Karpas-422 (cell line): Measurements from ENCODE around the gene CDK15. TPM values are rescaled to one million over a fixed set of nuclear protein-coding genes. Genes with fewer than 3 reads are reported as not detected.

Experiments used
- DNase-seq: peaks from one replicate; pipeline ENCODE4 v3.0.0-alpha.2; 2015
- H2AFZ ChIP-seq: fragments of 200-600 bp; sonication (generic); 2 replicates; pipeline ENCODE4 v1.6.1; 2014; ENCODE audit warnings: antibody characterized with exemption, low read length, mixed read lengths
- H3K27ac ChIP-seq: fragments of 200-600 bp; sonication (generic); 2 replicates; pipeline ENCODE4 v1.5.1; 2014; ENCODE audit warnings: mild to moderate bottlenecking, low read length, moderate library complexity
- H3K27me3 ChIP-seq: fragments of 200-600 bp; sonication (generic); 2 replicates; pipeline ENCODE4 v1.6.1; 2014; ENCODE audit warnings: low read length, mixed read lengths
- H3K36me3 ChIP-seq: fragments of 200-600 bp; sonication (generic); 2 replicates; pipeline ENCODE4 v1.6.1; 2014; ENCODE audit warnings: low read length, mixed read lengths; ENCODE audit not compliant: insufficient read depth
- H3K4me1 ChIP-seq: fragments of 200-600 bp; sonication (generic); 2 replicates; pipeline ENCODE4 v1.6.1; 2014; ENCODE audit warnings: mild to moderate bottlenecking, low read length, mixed read lengths
- H3K4me2 ChIP-seq: fragments of 200-600 bp; sonication (generic); 2 replicates; pipeline ENCODE4 v1.6.1; 2014; ENCODE audit warnings: low read length, low read depth, mild to moderate bottlenecking; ENCODE audit not compliant: poor library complexity, severe bottlenecking
- H3K4me3 ChIP-seq: fragments of 200-600 bp; sonication (generic); 2 replicates; pipeline ENCODE4 v1.5.1; 2014; ENCODE audit warnings: mild to moderate bottlenecking, antibody characterized with exemption, low read length, mixed read lengths
- H3K79me2 ChIP-seq: fragments of 200-600 bp; sonication (generic); 2 replicates; pipeline ENCODE4 v1.6.1; 2014; ENCODE audit warnings: mild to moderate bottlenecking, low read length, mixed read lengths
- H3K9ac ChIP-seq: fragments of 200-600 bp; sonication (generic); 2 replicates; pipeline ENCODE4 v1.6.0; 2014; ENCODE audit warnings: low read length
- H3K9me2 ChIP-seq: fragments of 200-600 bp; sonication (generic), shearing (Covaris generic); replicated peaks from 2 replicates; pipeline ENCODE4 v1.6.0; 2014; ENCODE audit warnings: mild to moderate bottlenecking, low read length, moderate library complexity; ENCODE audit not compliant: insufficient read depth
- H3K9me3 ChIP-seq: fragments of 300-700, 200-600 bp; sonication (generic); 2 replicates; pipeline ENCODE4 v1.6.1; 2014; ENCODE audit warnings: low read length, mixed read lengths
- H4K20me1 ChIP-seq: fragments of 200-600 bp; sonication (generic); 2 replicates; pipeline ENCODE4 v1.6.1; 2014; ENCODE audit warnings: mild to moderate bottlenecking, antibody characterized with exemption, low read length, low read depth; ENCODE audit not compliant: insufficient read depth
- total RNA-seq: library from RNA; depleted of rRNA; stranded (reverse); fragments of >200 nt; shearing (Covaris generic); gene quantifications from 2 replicates; pipeline ENCODE4 v1.2.3, GENCODE V29; 2014; ENCODE audit warnings: low replicate concordance

The CDK15 gene
- total RNA-seq, 1 experiment from 2014 or later: not detected

- Histone ChIP-seq H3K27me3 (no peaks in the 10 kb centered on the region), H4K20me1 (no peaks in the 10 kb centered on the region), H2AFZ (peak overlapping the region; percentile 81), H3K4me2 (peak overlapping the region; percentile 91), H3K9me2 (no peaks in the 10 kb centered on the region), H3K36me3 (no peaks in the 10 kb centered on the region), H3K27ac (peak overlapping the region; percentile 50), H3K79me2 (no peaks in the 10 kb centered on the region), H3K9me3 (no peaks in the 10 kb centered on the region), H3K4me1 (peaks cover 21% of the 10 kb centered on the region), H3K9ac (peak overlapping the region; percentile 69), H3K4me3 (peak overlapping the region; percentile 87)
- peak; percentile 68 for DNase-seq
Observed at GRCh38 chr2:201781557-201782051, 24.7 kb upstream of the CDK15 start.

- Histone ChIP-seq H3K27me3 (no peaks in the 10 kb centered on the region), H3K9me2 (no peaks in the 10 kb centered on the region), H3K4me1 (peaks cover 18% of the 10 kb centered on the region), H4K20me1 (no peaks in the 10 kb centered on the region), H2AFZ (no peak overlapping the region), H3K4me2 (no peak overlapping the region), H3K4me3 (no peak overlapping the region), H3K9ac (no peak overlapping the region), H3K79me2 (no peaks in the 10 kb centered on the region), H3K9me3 (no peaks in the 10 kb centered on the region), H3K36me3 (no peaks in the 10 kb centered on the region), H3K27ac (no peak overlapping the region)
- DNase-seq: no peak
Observed at GRCh38 chr2:201784563-201784962, 21.8 kb upstream of the CDK15 start.

DNA sequence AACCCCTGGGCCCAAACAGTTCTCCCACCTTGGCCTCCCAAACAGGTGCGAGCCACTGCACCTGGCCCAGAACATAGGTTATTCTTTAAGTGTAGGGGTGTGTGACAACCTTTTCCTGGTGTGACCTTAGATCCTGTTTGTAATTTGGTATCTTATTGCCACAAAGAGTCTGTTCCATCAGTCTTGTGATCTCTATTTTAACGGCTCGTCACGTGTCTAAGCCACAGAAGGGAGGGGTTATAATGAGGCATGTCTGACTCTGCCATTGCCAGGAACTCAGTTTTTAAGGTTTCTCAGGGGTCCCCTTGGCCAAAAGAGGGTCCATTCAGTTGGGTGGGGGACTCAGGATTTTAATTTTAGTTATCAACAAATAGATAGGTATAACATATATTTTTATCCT is 21.2 kb upstream of the CDK15 start:
- H2AFZ ChIP-seq: no peak overlapping the region

GRCh38 chr2:201786471-201786870 is 19.9 kb upstream of the CDK15 start:
- Histone ChIP-seq H3K9ac (no peak overlapping the region), H3K4me1 (peaks cover 7% of the 10 kb centered on the region), H3K9me2 (no peaks in the 10 kb centered on the region), H3K27ac (no peak overlapping the region), H3K27me3 (no peaks in the 10 kb centered on the region), H2AFZ (no peak overlapping the region), H3K4me3 (no peak overlapping the region), H3K9me3 (no peaks in the 10 kb centered on the region), H3K4me2 (no peak overlapping the region), H4K20me1 (no peaks in the 10 kb centered on the region), H3K36me3 (no peaks in the 10 kb centered on the region), H3K79me2 (no peaks in the 10 kb centered on the region)
- DNase-seq: no peak

More for the DNA sequence above, 21.2 kb upstream of the CDK15 start:
- H3K9ac ChIP-seq: no peak overlapping the region
- H3K4me1 ChIP-seq: peaks cover 12% of the 10 kb centered on the region
- no peaks in the 10 kb centered on the region for H3K9me3 ChIP-seq
- H3K9me2 ChIP-seq: no peaks in the 10 kb centered on the region
- no peak overlapping the region for H3K27ac ChIP-seq
- H4K20me1 ChIP-seq: no peaks in the 10 kb centered on the region
- no peak overlapping the region for H3K4me2 ChIP-seq
- no peak overlapping the region for H3K4me3 ChIP-seq
- H3K79me2 ChIP-seq: no peaks in the 10 kb centered on the region
- no peaks in the 10 kb centered on the region for H3K36me3 ChIP-seq
- DNase-seq: no peak
- H3K27me3 ChIP-seq: no peaks in the 10 kb centered on the region

DNA sequence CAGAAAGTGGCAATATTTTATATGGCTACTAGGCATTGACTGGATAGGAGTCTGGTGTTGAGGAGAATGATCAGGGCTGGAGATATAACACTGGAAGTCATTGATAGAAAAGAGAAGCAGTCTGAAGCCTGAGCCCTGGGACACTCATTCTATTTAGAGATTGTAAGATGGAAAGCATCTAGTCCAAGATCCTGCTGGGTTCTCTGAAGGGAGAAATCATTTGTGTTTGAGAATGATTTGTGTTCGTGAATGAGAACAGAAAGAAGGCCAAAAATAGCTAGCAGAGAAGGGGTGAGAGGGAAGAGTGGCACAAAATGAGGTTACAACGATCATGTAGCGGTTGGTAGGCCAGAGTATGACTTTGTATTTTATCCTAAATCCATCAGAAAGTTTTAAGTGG is 18.0 kb upstream of the CDK15 start:
- Histone ChIP-seq H3K9ac (no peak overlapping the region), H3K4me1 (no peaks in the 10 kb centered on the region), H3K27me3 (no peaks in the 10 kb centered on the region), H2AFZ (no peak overlapping the region), H3K36me3 (no peaks in the 10 kb centered on the region), H3K27ac (no peak overlapping the region), H4K20me1 (no peaks in the 10 kb centered on the region), H3K4me2 (no peak overlapping the region), H3K9me2 (no peaks in the 10 kb centered on the region), H3K9me3 (no peaks in the 10 kb centered on the region), H3K4me3 (no peak overlapping the region), H3K79me2 (no peaks in the 10 kb centered on the region)
- no peak for DNase-seq

- no peaks in the 10 kb centered on the region for H3K79me2 ChIP-seq
- H2AFZ ChIP-seq: no peak overlapping the region
- no peaks in the 10 kb centered on the region for H3K4me1 ChIP-seq
- no peak overlapping the region for H3K27ac ChIP-seq
- no peak overlapping the region for H3K4me2 ChIP-seq
- no peaks in the 10 kb centered on the region for H3K27me3 ChIP-seq
- H3K9me2 ChIP-seq: no peaks in the 10 kb centered on the region
- H3K9me3 ChIP-seq: no peaks in the 10 kb centered on the region
- H3K9ac ChIP-seq: no peak overlapping the region
- DNase-seq: no peak
- H3K4me3 ChIP-seq: no peak overlapping the region
- no peaks in the 10 kb centered on the region for H4K20me1 ChIP-seq
- no peaks in the 10 kb centered on the region for H3K36me3 ChIP-seq
Observed at GRCh38 chr2:201789395-201789794, 16.9 kb upstream of the CDK15 start.

GRCh38 chr2:201790291-201790690 is 16.0 kb upstream of the CDK15 start:
- no peaks in the 10 kb centered on the region for H4K20me1 ChIP-seq
- no peak overlapping the region for H3K27ac ChIP-seq
- H3K36me3 ChIP-seq: no peaks in the 10 kb centered on the region
- no peak overlapping the region for H3K4me3 ChIP-seq
- no peak for DNase-seq
- H3K9me2 ChIP-seq: no peaks in the 10 kb centered on the region
- H3K9me3 ChIP-seq: no peaks in the 10 kb centered on the region
- H3K4me1 ChIP-seq: no peaks in the 10 kb centered on the region
- H3K9ac ChIP-seq: no peak overlapping the region
- H3K27me3 ChIP-seq: no peaks in the 10 kb centered on the region
- no peak overlapping the region for H3K4me2 ChIP-seq
- no peaks in the 10 kb centered on the region for H3K79me2 ChIP-seq
- no peak overlapping the region for H2AFZ ChIP-seq

GRCh38 chr2:201790989-201791388 is 15.3 kb upstream of the CDK15 start:
- Histone ChIP-seq H3K79me2 (no peaks in the 10 kb centered on the region), H3K4me2 (no peak overlapping the region), H3K9me3 (no peaks in the 10 kb centered on the region), H3K4me3 (no peak overlapping the region), H3K9ac (no peak overlapping the region), H4K20me1 (no peaks in the 10 kb centered on the region), H3K4me1 (no peaks in the 10 kb centered on the region), H3K27me3 (no peaks in the 10 kb centered on the region), H3K9me2 (no peaks in the 10 kb centered on the region), H2AFZ (no peak overlapping the region), H3K27ac (no peak overlapping the region), H3K36me3 (no peaks in the 10 kb centered on the region)
- no peak for DNase-seq

DNA sequence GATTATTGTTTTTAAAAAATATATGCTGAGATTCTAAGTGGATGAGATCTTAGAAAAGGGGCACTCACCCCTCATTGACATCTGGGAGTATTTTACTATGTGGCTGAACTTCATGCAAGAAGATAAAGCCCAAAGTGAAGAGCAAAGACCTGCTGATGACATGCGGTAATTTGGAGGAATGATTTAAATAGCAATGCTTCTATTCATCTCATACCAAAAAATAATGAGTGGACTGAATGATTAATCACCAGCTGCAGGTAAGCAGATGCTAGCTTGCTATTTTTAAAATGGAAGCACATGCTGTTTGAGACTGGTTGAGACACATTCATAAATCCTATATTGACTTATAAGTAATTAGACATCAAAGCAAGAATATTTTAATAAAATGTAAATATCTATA is 12.7 kb upstream of the CDK15 start:
- Histone ChIP-seq H3K27me3 (no peaks in the 10 kb centered on the region), H3K9ac (no peak overlapping the region), H3K9me2 (no peaks in the 10 kb centered on the region), H3K4me2 (no peak overlapping the region), H3K9me3 (no peaks in the 10 kb centered on the region), H4K20me1 (no peaks in the 10 kb centered on the region), H3K79me2 (no peaks in the 10 kb centered on the region), H3K27ac (no peak overlapping the region), H3K4me1 (no peaks in the 10 kb centered on the region), H3K36me3 (no peaks in the 10 kb centered on the region), H3K4me3 (no peak overlapping the region), H2AFZ (no peak overlapping the region)
- no peak for DNase-seq
